NT2/D1 (cell line): Measurements from ENCODE around the gene BGLAP.

Experiments
- SUZ12 ChIP-seq: IDR thresholded peaks from 2 replicates; pipeline ENCODE4 v1.6.1; 2011; ENCODE audit not compliant: insufficient read length, insufficient read depth; ENCODE audit errors: extremely low read depth
- YY1 ChIP-seq: IDR thresholded peaks from 2 replicates; pipeline ENCODE4 v1.6.1; 2011; ENCODE audit not compliant: insufficient read length, insufficient read depth

GRCh38 chr1:156211243-156211642, 30.7 kb upstream of the BGLAP start:
- TF ChIP-seq YY1 (no peak), SUZ12 (no peak)
